ENCODE measurements around the gene TTC23L.

Gene TTC23L

DNA sequence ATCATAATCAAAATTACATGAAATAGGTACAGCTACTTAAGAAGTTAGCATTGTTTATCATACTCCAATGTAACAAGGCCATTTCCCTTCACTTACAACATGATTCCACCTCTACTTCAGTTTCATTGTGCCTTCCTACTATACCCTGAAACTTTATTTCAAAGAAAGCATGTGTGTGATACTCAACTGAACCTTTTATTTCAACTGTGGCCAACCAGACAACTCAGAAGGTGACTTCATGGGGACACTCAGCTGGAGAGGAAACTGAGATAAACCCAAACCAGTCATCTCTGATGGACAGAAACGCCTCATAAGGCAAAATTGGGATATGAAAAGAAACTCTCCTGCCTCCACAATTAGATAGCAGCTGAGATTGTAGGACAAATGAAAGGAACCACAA lies 5.9 kb upstream of the TTC23L start:
- Histone ChIP-seq H3K27ac (ENCODE audit: insufficient read depth, low read depth, low read length, poor library complexity, severe bottlenecking) (no peak overlapping the region), H3K4me3 (ENCODE audit: insufficient read depth, low read depth, low read length) (no peak overlapping the region), H3K9me3 (ENCODE audit: control insufficient read depth, low read length) (no peaks in the 10 kb centered on the region), H3K27me3 (ENCODE audit: control insufficient read depth, insufficient read depth, low read length, poor library complexity, severe bottlenecking) (no peaks in the 10 kb centered on the region), H3K4me1 (ENCODE audit: control insufficient read depth, insufficient read depth, low read length) (no peaks in the 10 kb centered on the region), H3K36me3 (ENCODE audit: control insufficient read depth, insufficient read depth, low read length) (peaks cover 10% of the 10 kb centered on the region)
- WGBS, 2 experiments: 83 to 96% methylated on average over 1 of the region's 1 CpG

DNA sequence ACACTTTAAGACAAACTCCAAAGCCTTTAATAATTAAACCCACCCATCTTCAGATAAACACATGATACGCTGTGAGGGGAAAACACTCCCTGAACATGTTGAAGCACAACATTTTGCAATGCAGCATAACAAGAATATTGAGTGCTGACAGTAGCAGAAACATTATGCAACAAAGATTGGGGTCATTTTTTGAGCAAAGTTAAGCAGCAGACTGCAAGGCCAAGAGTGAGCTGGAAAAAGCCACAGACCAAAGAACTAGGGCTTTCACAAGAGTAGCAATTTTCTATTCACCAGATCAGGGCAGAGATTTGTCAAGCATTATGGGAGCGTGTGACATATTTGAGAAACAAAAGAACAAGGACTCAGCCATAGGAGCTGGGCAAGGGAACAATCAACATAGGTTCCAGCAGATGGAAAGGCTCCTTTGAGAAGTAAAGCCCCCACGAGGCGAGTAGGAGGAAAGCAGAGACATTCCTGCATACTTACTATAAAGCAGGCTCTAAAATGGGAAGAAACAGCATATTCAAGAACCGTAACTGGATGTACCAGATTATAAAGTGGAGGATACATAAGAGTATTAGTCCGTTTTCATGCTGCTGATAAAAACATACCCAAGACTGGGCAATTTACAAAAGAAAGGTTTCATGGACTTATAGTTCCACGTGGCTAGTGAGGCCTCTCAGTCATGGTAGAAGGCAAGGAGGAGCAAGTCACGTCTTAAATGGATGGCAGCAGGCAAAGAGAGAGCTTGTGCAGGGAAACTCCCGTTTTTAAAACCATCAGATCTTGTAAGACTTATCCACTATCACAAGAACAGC lies 4.8 kb upstream of the TTC23L start:
- Histone ChIP-seq H3K9me3 (ENCODE audit: control insufficient read depth, low read length) (no peaks in the 10 kb centered on the region), H3K36me3 (ENCODE audit: control insufficient read depth, insufficient read depth, low read length) (peaks cover 6% of the 10 kb centered on the region), H3K4me1 (ENCODE audit: control insufficient read depth, insufficient read depth, low read length) (no peaks in the 10 kb centered on the region), H3K27ac (ENCODE audit: insufficient read depth, low read depth, low read length, poor library complexity, severe bottlenecking) (no peak overlapping the region), H3K4me3 (ENCODE audit: insufficient read depth, low read depth, low read length) (no peak overlapping the region), H3K27me3 (ENCODE audit: control insufficient read depth, insufficient read depth, low read length, poor library complexity, severe bottlenecking) (no peaks in the 10 kb centered on the region)
- WGBS, 2 experiments: 79% methylated on average over 9 of the region's 9 CpGs

DNA sequence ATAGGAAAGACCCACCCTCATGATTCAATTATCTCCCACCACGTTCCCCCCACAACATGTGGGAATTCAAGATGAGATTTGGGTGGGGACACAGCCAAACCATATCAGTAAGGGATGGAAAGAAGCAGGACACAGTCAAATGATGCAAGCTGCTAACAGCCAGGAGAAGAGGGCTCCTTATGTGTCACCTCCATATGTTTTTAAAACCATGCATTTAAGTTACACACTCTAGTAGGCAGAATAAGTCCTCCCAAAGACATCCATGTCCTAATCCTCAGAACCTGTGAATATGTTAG lies 4.2 kb upstream of the TTC23L start:
- Histone ChIP-seq H3K36me3 (ENCODE audit: control insufficient read depth, insufficient read depth, low read length) (peaks cover 4% of the 10 kb centered on the region), H3K9me3 (ENCODE audit: control insufficient read depth, low read length) (no peaks in the 10 kb centered on the region), H3K27ac (ENCODE audit: insufficient read depth, low read depth, low read length, poor library complexity, severe bottlenecking) (no peak overlapping the region), H3K27me3 (ENCODE audit: control insufficient read depth, insufficient read depth, low read length, poor library complexity, severe bottlenecking) (no peaks in the 10 kb centered on the region), H3K4me3 (ENCODE audit: insufficient read depth, low read depth, low read length) (no peak overlapping the region), H3K4me1 (ENCODE audit: control insufficient read depth, insufficient read depth, low read length) (no peaks in the 10 kb centered on the region)
- 80 to 100% methylated on average over 1 of the region's 1 CpG for WGBS, 2 experiments

DNA sequence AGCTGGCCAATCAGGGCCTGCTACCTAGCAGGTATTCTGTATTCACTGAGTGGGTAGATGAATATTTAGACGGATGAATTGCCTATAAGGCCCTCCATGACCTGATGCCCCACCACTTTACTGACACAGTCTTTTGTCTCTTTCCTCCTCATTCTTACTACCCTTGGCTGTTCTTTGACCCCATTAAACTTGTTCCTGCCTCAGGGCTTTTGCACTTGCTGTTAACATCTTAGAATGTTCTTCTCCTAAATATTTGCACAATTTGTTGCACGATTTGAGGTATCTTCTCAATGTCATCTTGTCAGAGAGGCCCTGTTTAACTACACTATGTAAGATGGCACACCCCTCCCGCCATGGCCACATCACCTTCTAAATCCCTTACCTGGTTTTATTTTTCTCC lies 3.3 kb upstream of the TTC23L start:
- no peak overlapping the region for H3K4me3 ChIP-seq (ENCODE audit: insufficient read depth, low read depth, low read length)
- H3K9me3 ChIP-seq (ENCODE audit: control insufficient read depth, low read length): no peaks in the 10 kb centered on the region
- H3K27me3 ChIP-seq (ENCODE audit: control insufficient read depth, insufficient read depth, low read length, poor library complexity, severe bottlenecking): no peaks in the 10 kb centered on the region
- no peaks in the 10 kb centered on the region for H3K4me1 ChIP-seq (ENCODE audit: control insufficient read depth, insufficient read depth, low read length)
- H3K36me3 ChIP-seq (ENCODE audit: control insufficient read depth, insufficient read depth, low read length): no peaks in the 10 kb centered on the region
- 91 to 93% methylated on average over 3 of the region's 3 CpGs for WGBS, 2 experiments
- no peak overlapping the region for H3K27ac ChIP-seq (ENCODE audit: insufficient read depth, low read depth, low read length, poor library complexity, severe bottlenecking)

DNA sequence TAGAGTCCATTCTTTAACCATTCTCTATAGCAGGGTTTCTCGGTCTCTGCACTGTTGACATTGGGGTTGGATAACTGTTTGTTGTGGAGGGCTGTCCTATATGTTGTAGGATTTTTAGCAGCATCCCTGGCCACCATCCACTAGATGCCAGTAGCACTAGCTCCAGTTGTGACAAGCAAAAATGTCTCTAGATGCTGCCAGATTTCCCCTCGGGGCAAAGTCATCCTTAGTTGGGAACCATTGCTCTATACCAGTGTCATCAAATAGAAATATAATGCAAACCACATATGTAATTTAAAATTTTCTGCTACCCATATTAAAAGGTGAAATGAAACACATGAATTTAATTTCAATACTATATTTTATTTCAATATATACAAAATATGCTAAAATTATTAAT lies 2.9 kb downstream of the TTC23L start:
- no peaks in the 10 kb centered on the region for H3K27me3 ChIP-seq (ENCODE audit: control insufficient read depth, insufficient read depth, low read length, poor library complexity, severe bottlenecking)
- no peaks in the 10 kb centered on the region for H3K9me3 ChIP-seq (ENCODE audit: control insufficient read depth, low read length)
- WGBS, 2 experiments: 92 to 95% methylated on average over 2 of the region's 2 CpGs
- no peak overlapping the region for H3K27ac ChIP-seq (ENCODE audit: insufficient read depth, low read depth, low read length, poor library complexity, severe bottlenecking)
- no peak overlapping the region for H3K4me3 ChIP-seq (ENCODE audit: insufficient read depth, low read depth, low read length)
- H3K4me1 ChIP-seq (ENCODE audit: control insufficient read depth, insufficient read depth, low read length): no peaks in the 10 kb centered on the region
- no peaks in the 10 kb centered on the region for H3K36me3 ChIP-seq (ENCODE audit: control insufficient read depth, insufficient read depth, low read length)

DNA sequence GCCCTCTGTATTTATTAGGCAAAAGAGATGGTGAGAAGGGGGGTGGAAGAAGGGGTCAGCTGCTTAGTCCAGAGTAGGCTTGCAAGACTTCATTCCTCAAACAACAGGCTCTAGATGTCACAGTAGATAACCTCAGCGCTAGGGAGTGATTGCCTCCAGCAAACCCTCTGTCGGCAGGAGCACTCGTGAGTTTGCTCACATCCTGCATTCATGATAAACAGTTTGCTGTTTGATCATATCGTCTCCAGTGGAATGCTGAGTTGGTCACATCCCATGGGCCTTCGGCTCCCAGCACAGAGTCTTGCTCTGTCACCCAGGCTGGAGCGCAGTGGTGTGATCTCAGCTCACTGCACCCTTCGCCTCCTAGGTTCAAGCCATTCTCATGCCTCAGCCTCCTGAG lies 3.6 kb downstream of the TTC23L start:
- H3K36me3 ChIP-seq (ENCODE audit: control insufficient read depth, insufficient read depth, low read length): no peaks in the 10 kb centered on the region
- H3K4me3 ChIP-seq (ENCODE audit: insufficient read depth, low read depth, low read length): no peak overlapping the region
- H3K27ac ChIP-seq (ENCODE audit: insufficient read depth, low read depth, low read length, poor library complexity, severe bottlenecking): no peak overlapping the region
- 91 to 95% methylated on average over 7 of the region's 7 CpGs for WGBS, 2 experiments
- no peaks in the 10 kb centered on the region for H3K9me3 ChIP-seq (ENCODE audit: control insufficient read depth, low read length)
- H3K27me3 ChIP-seq (ENCODE audit: control insufficient read depth, insufficient read depth, low read length, poor library complexity, severe bottlenecking): no peaks in the 10 kb centered on the region
- H3K4me1 ChIP-seq (ENCODE audit: control insufficient read depth, insufficient read depth, low read length): no peaks in the 10 kb centered on the region

DNA sequence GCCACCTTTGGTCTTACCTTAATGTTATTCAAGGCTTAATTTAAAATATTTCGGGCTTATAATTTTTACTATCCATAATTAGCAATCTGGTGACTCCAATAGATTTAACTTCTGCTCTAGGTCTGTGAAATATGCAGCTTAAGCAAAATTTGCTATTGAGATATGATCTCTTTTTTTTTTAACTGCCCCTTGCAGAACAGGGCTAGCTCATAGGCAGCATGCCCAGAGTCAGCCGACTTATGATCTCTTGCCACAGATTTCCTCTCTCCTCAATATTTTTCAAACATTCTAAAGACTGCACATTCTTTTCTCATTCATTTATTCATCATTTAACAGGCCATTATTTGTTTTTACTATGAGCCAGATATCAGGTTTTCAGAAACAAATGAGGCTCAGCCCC lies 4.5 kb downstream of the TTC23L start:
- Histone ChIP-seq H3K27ac (ENCODE audit: insufficient read depth, low read depth, low read length, poor library complexity, severe bottlenecking) (no peak overlapping the region), H3K4me1 (ENCODE audit: control insufficient read depth, insufficient read depth, low read length) (no peaks in the 10 kb centered on the region), H3K27me3 (ENCODE audit: control insufficient read depth, insufficient read depth, low read length, poor library complexity, severe bottlenecking) (no peaks in the 10 kb centered on the region), H3K9me3 (ENCODE audit: control insufficient read depth, low read length) (no peaks in the 10 kb centered on the region), H3K4me3 (ENCODE audit: insufficient read depth, low read depth, low read length) (no peak overlapping the region), H3K36me3 (ENCODE audit: control insufficient read depth, insufficient read depth, low read length) (no peaks in the 10 kb centered on the region)
- WGBS, 2 experiments: 85 to 88% methylated on average over 1 to 2 of the region's 2 CpGs

DNA sequence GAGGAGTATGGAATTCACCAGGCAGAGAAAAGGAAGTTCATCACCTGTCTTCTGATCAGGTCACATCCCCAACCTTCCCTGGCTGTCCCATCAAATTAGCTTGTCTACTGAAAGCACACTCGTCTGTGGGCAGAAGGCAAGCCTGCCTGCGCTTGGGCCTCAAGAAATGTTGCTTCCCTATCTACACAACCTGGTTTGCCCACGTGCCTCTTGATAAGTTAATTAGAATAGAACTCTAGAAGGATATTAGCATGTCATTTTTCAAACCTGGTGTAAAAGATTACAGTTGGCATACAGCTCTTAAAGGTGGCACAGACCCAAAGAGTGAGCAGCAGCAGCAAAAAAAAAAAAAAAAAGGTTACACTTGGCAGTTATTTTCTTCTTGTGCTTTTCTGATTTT lies 5.1 kb downstream of the TTC23L start:
- WGBS, 2 experiments: 91 to 96% methylated on average over 3 of the region's 3 CpGs
- no peaks in the 10 kb centered on the region for H3K4me1 ChIP-seq (ENCODE audit: control insufficient read depth, insufficient read depth, low read length)
- no peaks in the 10 kb centered on the region for H3K36me3 ChIP-seq (ENCODE audit: control insufficient read depth, insufficient read depth, low read length)
- no peaks in the 10 kb centered on the region for H3K9me3 ChIP-seq (ENCODE audit: control insufficient read depth, low read length)
- H3K27ac ChIP-seq (ENCODE audit: insufficient read depth, low read depth, low read length, poor library complexity, severe bottlenecking): no peak overlapping the region
- H3K27me3 ChIP-seq (ENCODE audit: control insufficient read depth, insufficient read depth, low read length, poor library complexity, severe bottlenecking): no peaks in the 10 kb centered on the region
- no peak overlapping the region for H3K4me3 ChIP-seq (ENCODE audit: insufficient read depth, low read depth, low read length)

DNA sequence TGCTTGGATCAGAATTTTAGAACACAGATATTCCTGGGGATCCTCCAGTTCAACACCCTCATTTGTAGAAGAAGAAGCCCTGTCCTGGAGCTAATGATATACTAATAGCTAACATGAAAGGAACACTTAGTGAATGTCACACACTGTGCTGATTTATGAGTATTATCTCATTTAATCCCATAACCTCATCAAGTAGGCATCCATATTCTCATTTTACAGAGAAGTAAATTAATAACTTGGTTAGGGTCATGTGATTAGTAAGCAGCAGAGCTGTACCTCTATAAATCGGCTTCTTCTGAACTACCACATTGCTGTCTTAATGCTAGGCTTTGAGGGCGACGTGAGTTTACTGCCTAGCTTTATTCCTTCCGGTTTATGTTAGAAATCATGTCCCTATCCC lies 6.0 kb downstream of the TTC23L start:
- no peaks in the 10 kb centered on the region for H3K27me3 ChIP-seq (ENCODE audit: control insufficient read depth, insufficient read depth, low read length, poor library complexity, severe bottlenecking)
- H3K4me1 ChIP-seq (ENCODE audit: control insufficient read depth, insufficient read depth, low read length): no peaks in the 10 kb centered on the region
- WGBS, 2 experiments: 72% methylated on average over 4 of the region's 4 CpGs
- H3K4me3 ChIP-seq (ENCODE audit: insufficient read depth, low read depth, low read length): no peak overlapping the region
- H3K27ac ChIP-seq (ENCODE audit: insufficient read depth, low read depth, low read length, poor library complexity, severe bottlenecking): no peak overlapping the region
- H3K36me3 ChIP-seq (ENCODE audit: control insufficient read depth, insufficient read depth, low read length): no peaks in the 10 kb centered on the region
- no peaks in the 10 kb centered on the region for H3K9me3 ChIP-seq (ENCODE audit: control insufficient read depth, low read length)

DNA sequence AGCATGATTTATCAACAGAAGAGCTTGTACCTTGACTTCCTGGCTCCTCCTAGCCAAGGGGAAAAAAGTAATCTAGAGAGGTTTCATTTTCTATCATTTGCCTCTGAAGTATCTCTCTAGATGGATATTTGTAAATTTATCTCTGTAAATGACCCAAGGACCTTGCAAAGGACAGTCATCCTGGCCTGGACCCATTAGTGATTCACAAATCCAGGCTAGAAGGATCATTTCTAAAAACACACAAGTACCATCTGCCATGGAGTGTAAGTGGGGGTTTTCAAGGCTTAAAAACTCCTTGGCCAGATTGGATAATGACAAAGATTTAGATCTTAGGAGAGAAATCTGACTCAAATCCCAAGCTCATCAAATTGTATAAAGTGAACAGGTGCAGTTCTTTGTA lies 8.1 kb downstream of the TTC23L start:
- Histone ChIP-seq H3K4me3 (ENCODE audit: insufficient read depth, low read depth, low read length) (no peak overlapping the region), H3K4me1 (ENCODE audit: control insufficient read depth, insufficient read depth, low read length) (no peaks in the 10 kb centered on the region), H3K36me3 (ENCODE audit: control insufficient read depth, insufficient read depth, low read length) (no peaks in the 10 kb centered on the region), H3K27me3 (ENCODE audit: control insufficient read depth, insufficient read depth, low read length, poor library complexity, severe bottlenecking) (no peaks in the 10 kb centered on the region), H3K9me3 (ENCODE audit: control insufficient read depth, low read length) (no peaks in the 10 kb centered on the region), H3K27ac (ENCODE audit: insufficient read depth, low read depth, low read length, poor library complexity, severe bottlenecking) (no peak overlapping the region)

DNA sequence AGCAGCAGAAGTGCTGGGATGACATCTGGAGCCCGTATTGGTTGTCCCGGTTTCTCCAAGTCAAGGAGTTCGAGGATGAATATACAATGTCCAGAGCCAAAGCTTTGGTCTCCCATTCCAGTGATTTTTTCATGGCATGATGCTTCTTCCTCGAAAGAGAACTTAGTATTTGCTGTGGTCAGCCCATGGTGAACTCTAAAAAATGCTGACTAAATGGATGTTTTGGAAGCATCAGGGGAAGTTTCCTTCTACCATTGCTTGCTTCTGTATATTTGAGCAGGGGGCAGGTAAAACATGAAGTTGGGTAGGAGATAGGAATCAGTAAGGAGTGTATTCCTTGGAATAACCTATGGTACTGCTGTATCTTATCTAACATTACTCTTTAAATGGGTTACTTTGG lies 8.6 kb downstream of the TTC23L start:
- 92 to 94% methylated on average over 4 of the region's 4 CpGs for WGBS, 2 experiments
- Histone ChIP-seq H3K36me3 (ENCODE audit: control insufficient read depth, insufficient read depth, low read length) (no peaks in the 10 kb centered on the region), H3K4me1 (ENCODE audit: control insufficient read depth, insufficient read depth, low read length) (no peaks in the 10 kb centered on the region), H3K27ac (ENCODE audit: insufficient read depth, low read depth, low read length, poor library complexity, severe bottlenecking) (no peak overlapping the region), H3K9me3 (ENCODE audit: control insufficient read depth, low read length) (no peaks in the 10 kb centered on the region), H3K27me3 (ENCODE audit: control insufficient read depth, insufficient read depth, low read length, poor library complexity, severe bottlenecking) (no peaks in the 10 kb centered on the region), H3K4me3 (ENCODE audit: insufficient read depth, low read depth, low read length) (no peak overlapping the region)

Measured in ectodermal cell (in vitro differentiated cells).